NCI-H82 treated with DMSO at 0.1 percent for 48 hours (cell line): ENCODE data around the gene SRRT.
"Not testable (repeated sequence)": the region's sequence is repeated elsewhere in the genome, so short reads cannot be mapped to it uniquely, and the experiment has no call there.

Experiments used
- DNase-seq: peaks from one replicate; lab custom pipeline; 2025; ENCODE audit not compliant: unreplicated experiment; lab: John Stamatoyannopoulos, UW

Gene SRRT

GRCh38 chr7:100929808-100930174, 54.9 kb downstream of the SRRT start:
- DNase-seq = no peak

GRCh38 chr7:100933734-100934133, 58.8 kb downstream of the SRRT start:
- DNase-seq = no peak

- DNase-seq = not testable (repeated sequence)
Observed at GRCh38 chr7:100935381-100935780, 60.5 kb downstream of the SRRT start.

GRCh38 chr7:100936167-100936566, 61.3 kb downstream of the SRRT start:
- not testable (repeated sequence) for DNase-seq
